NCI-H345 treated with DMSO at 0.1 percent for 48 hours (cell line): ENCODE data around the gene PPCDC.
A peak's percentile ranks its signal among the peaks of the same experiment; 100 is the strongest.

Source experiments
- DNase-seq: peaks from one replicate; lab custom pipeline; 2025; ENCODE audit not compliant: unreplicated experiment; lab: John Stamatoyannopoulos, UW

The PPCDC gene

GRCh38 chr15:75043509-75044257, 20.3 kb downstream of the PPCDC start:
- DNase-seq, result no peak

- DNase-seq, result no peak
Measured at GRCh38 chr15:75044258-75044878, 21.0 kb downstream of the PPCDC start.

- no peak for DNase-seq
Measured at GRCh38 chr15:75045332-75046015, 22.1 kb downstream of the PPCDC start.

- DNase-seq, result no peak
Measured at GRCh38 chr15:75048394-75048793, 25.0 kb downstream of the PPCDC start.

GRCh38 chr15:75049392-75049791, 26.0 kb downstream of the PPCDC start:
- DNase-seq, result no peak

- DNase-seq, result no peak
Measured at GRCh38 chr15:75050283-75050682, 26.9 kb downstream of the PPCDC start.

- DNase-seq, result no peak
Measured at GRCh38 chr15:75051191-75051608, 27.8 kb downstream of the PPCDC start.

GRCh38 chr15:75051711-75052110, 28.3 kb downstream of the PPCDC start:
- DNase-seq, result no peak

- DNase-seq, result no peak
Measured at GRCh38 chr15:75052972-75053747, 29.8 kb downstream of the PPCDC start.

GRCh38 chr15:75053748-75054125, 30.3 kb downstream of the PPCDC start:
- DNase-seq, result no peak

- no peak for DNase-seq
Measured at GRCh38 chr15:75054172-75054897, 30.9 kb downstream of the PPCDC start.

- no peak for DNase-seq
Measured at GRCh38 chr15:75056036-75056435, 32.6 kb downstream of the PPCDC start.

- DNase-seq, result no peak
Measured at GRCh38 chr15:75058127-75058905, 34.9 kb downstream of the PPCDC start.

GRCh38 chr15:75059607-75060006, 36.2 kb downstream of the PPCDC start:
- DNase-seq, result no peak

- no peak for DNase-seq
Measured at GRCh38 chr15:75061272-75061671, 37.9 kb downstream of the PPCDC start.

- DNase-seq, result no peak
Measured at GRCh38 chr15:75062706-75063105, 39.3 kb downstream of the PPCDC start.

- DNase-seq, result no peak
Measured at GRCh38 chr15:75063338-75063737, 39.9 kb downstream of the PPCDC start.

- no peak for DNase-seq
Measured at GRCh38 chr15:75063889-75064288, 40.5 kb downstream of the PPCDC start.

- no peak for DNase-seq
Measured at GRCh38 chr15:75064846-75065245, 41.5 kb downstream of the PPCDC start.

GRCh38 chr15:75065467-75065850, 42.1 kb downstream of the PPCDC start:
- DNase-seq, result peak; percentile 21
